Inflammatory macrophage treated with lipopolysaccharide for 1 hour (primary cell): ENCODE results near the gene GPATCH2.

ENCODE experiments used
- DNase-seq, 2 donors: peaks; one replicate each; pipeline ENCODE4 v3.0.0-alpha.2; 2020 to 2022

Gene GPATCH2

DNA sequence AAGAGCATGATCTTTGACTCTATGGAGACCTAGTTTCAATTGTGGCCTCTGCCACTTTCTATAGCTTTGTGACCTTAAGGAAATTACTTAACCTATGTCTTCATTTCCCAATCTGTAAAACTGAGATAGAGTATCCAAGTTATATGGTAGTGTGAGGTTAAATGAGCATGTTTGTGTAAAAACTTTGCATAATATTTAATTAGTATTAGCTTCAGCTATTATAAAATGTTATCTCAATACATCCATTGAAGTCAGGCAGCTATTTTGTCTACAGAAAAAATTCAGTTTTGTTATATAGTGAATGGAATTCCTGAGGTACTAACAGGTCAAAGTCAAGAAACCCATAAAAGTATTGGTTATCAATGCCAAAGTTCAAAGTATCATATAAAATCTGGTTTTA, 53.6 kb downstream of the GPATCH2 start:
- no peak for DNase-seq

- no peak for DNase-seq
These were observed 56.5 kb downstream of the GPATCH2 start for GRCh38 chr1:217574265-217574949.

GRCh38 chr1:217569021-217569420, 61.9 kb downstream of the GPATCH2 start:
- DNase-seq, result no peak

- no peak for DNase-seq
These were observed 62.7 kb downstream of the GPATCH2 start for GRCh38 chr1:217568200-217568599.

DNA sequence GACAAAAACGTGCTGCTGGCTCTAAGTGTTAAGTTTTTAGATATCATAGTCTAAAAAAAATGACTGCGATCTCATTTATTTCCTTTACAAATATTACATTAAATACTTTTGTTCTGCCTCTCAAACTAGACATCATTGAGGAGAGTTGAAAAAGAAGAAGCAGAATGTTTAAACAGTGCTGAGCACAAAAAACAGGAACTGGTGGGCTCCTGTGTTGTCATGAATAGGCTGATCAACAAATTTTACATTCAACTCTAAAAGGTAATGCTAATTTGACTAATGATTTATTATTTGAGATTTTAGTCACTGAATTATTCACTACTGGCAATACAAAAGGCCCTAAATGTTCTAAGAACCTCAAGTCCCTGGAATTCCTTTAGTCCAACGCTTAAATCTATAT, 66.1 kb downstream of the GPATCH2 start:
- DNase-seq, result peak in 1 of 2 donors; percentile 8

GRCh38 chr1:217564207-217564606, 66.7 kb downstream of the GPATCH2 start:
- DNase-seq, result no peak

- no peak for DNase-seq
These were observed 67.7 kb downstream of the GPATCH2 start for GRCh38 chr1:217563179-217563578.

- no peak for DNase-seq
These were observed 68.5 kb downstream of the GPATCH2 start for GRCh38 chr1:217562229-217562878.

- DNase-seq, result no peak
These were observed 69.4 kb downstream of the GPATCH2 start for GRCh38 chr1:217561446-217561845.

DNA sequence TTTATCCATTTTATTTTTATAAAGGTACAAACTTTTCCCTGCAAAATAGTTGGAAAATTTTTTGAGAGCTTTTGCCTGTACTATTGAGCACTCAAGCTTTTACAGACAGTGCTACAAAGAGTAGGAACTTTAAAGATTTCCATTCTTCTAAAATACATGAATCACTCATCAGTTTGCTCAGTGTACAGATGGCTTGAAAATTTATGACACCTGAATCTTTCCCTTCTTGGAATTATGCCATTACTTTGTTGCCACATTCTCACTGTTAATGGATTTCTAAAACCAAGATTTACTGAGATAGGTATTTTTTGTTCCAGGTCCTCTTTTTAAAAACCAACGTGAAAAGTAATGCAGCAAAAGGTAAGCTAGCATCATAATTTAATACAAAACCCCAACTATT, 76.0 kb downstream of the GPATCH2 start:
- no peak for DNase-seq

GRCh38 chr1:217553949-217554509, 76.9 kb downstream of the GPATCH2 start:
- no peak for DNase-seq

DNA sequence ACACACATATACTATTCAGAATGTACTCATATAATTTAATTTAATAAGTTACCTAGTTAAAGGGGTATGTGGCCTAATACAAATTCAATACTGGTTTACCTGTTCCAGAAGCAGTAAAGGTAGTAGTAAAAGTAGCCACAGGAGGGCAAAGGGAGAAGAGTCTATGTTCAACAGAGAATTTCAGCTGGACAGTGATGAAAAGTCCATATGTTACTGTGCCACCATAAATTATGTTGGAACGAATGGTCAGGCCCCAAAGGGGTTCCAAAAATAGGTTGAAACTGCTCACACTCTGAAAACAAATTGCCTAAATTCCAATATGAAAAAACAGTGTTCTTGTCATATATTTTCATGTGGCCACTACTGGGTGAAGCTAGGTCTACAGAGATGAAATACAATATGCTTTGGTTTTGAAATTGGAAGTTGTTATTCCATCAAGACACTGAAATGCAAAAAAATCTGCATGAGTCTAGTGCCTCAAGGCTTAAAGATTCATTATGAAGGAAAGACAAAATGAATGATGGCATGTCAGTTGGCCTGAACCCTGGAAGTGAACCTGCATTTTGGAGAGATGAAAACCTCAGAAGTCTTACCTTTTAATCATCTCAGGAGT, 78.4 kb downstream of the GPATCH2 start:
- DNase-seq, result no peak

GRCh38 chr1:217542837-217543236, 88.1 kb downstream of the GPATCH2 start:
- no peak for DNase-seq

DNA sequence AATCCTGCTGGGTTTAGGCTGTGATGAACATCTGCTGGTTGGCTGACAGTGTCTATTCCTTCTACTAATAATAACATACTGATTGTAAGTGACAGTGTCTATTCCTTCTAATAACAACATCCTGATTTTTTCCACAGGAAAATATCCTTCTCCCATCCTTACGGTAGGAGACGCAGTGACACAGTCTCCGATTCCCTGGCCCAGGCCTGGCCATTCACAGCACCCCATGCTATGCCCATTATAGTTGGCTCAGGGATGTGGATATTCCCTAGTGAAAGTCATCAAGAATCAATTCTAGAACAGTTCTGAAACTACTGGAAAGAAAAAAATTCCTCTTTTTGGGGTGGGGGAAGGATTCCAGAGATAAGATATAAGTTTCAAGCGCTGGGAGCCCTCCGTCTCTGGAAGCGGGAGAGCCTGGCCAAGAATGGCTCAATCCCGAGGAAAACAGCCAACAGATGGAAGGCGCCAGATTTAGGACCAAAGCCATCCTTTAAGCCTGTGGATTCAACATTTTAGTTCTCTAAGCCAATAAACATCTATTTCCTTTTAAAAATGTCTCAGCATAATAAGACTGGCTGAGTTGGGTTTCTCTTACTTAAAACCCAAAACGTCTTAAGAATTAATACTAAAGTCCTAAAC, 88.6 kb downstream of the GPATCH2 start:
- DNase-seq, result no peak

DNA sequence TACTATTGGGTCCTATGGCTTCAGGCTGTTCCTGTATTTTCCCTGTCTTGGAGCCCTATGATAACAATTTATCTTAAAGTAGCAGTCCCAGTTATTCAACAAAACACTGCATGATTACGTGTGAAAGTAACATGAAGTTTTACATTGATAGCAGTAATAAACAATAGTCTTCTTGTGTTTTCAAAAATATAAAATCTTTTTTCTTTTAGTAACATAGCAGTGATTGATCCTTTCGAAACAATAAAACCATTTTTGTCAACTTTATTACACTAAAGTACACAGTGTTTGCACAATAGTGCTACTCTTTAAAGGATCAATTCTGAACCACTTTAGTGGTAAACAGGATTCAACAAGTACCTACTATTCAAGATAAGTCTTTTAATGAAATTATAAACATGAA, 90.6 kb downstream of the GPATCH2 start:
- no peak for DNase-seq

- DNase-seq, result no peak
These were observed 91.4 kb downstream of the GPATCH2 start for GRCh38 chr1:217539510-217539909.

GRCh38 chr1:217535601-217536377, 95.1 kb downstream of the GPATCH2 start:
- DNase-seq, result no peak

- no peak for DNase-seq
These were observed 96.3 kb downstream of the GPATCH2 start for GRCh38 chr1:217534566-217534965.

- peak in 1 of 2 donors; percentile 1 for DNase-seq
These were observed 102.6 kb downstream of the GPATCH2 start for GRCh38 chr1:217528271-217528670.

- no peak for DNase-seq
These were observed 103.7 kb downstream of the GPATCH2 start for GRCh38 chr1:217527151-217527550.

- DNase-seq, result no peak
These were observed 104.3 kb downstream of the GPATCH2 start for GRCh38 chr1:217526636-217527035.

DNA sequence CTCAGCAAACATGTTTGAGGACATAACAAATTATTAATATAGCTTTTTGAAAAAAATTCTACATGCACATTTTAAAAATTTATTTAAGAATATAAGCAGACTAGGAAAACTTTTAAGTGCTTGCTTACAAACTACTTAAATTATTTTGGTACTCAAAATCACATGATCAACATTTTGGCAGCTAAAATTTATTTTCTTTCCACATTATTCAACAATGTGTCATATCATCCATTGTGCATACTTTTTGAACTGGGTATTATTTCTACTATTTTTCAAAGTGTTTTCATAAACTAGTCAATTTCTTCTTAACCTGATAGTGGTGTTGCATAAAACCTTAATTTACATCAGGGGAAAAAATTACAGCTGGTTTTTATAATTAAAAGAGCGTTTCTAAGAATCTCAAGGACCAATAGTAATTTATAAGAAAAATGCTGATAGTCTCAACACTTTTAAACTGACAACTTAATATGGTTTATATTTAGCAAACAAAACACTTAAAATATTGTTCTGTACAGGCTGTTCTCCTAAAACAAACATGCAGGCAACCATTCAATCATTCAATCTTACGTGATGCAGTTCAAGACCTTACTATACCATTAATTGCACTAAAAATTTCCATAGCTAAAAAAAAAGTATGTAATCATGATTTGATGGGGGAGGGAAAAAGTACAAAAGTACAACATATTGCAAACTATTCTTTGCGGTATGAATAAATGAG, 105.0 kb downstream of the GPATCH2 start:
- no peak for DNase-seq
